Measurements from ENCODE around the gene RANBP10. TPM values are rescaled to one million over a fixed set of nuclear protein-coding genes. Genes with fewer than 3 reads are reported as not detected.

The RANBP10 gene
- total RNA-seq, 4 donors from 2014 or later: 15.0 to 24.6 (median 17.9) TPM

DNA sequence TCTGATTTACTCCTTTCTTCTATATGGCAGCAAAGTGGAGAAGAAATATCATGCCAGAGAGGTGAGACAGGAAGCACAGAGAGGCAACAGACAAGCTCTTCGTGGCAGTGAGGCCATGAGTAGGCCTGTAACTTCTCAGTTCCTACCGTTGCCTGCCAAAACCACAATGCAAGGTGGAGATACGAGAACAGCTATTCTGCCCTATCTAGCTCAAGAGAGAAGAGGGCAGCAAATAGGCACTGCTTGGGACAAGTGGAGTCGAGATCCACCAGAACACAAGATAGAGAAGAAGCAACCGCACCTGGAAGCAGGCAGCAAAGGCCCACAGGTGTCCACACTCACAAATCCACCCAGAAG lies 24.8 kb downstream of the RANBP10 start:
- H3K4me3 ChIP-seq (ENCODE audit: low read depth, poor library complexity, severe bottlenecking): no peak overlapping the region
- intact Hi-C loops (cut with DNase I; ENCODE audit: low total_unique reads): no loop called here
- no peak for DNase-seq (ENCODE audit: low spot score in 2 of 2)
- WGBS, 2 donors: 61 to 86% methylated on average over 5 of the region's 5 CpGs
- TF ChIP-seq, protein P1, sequence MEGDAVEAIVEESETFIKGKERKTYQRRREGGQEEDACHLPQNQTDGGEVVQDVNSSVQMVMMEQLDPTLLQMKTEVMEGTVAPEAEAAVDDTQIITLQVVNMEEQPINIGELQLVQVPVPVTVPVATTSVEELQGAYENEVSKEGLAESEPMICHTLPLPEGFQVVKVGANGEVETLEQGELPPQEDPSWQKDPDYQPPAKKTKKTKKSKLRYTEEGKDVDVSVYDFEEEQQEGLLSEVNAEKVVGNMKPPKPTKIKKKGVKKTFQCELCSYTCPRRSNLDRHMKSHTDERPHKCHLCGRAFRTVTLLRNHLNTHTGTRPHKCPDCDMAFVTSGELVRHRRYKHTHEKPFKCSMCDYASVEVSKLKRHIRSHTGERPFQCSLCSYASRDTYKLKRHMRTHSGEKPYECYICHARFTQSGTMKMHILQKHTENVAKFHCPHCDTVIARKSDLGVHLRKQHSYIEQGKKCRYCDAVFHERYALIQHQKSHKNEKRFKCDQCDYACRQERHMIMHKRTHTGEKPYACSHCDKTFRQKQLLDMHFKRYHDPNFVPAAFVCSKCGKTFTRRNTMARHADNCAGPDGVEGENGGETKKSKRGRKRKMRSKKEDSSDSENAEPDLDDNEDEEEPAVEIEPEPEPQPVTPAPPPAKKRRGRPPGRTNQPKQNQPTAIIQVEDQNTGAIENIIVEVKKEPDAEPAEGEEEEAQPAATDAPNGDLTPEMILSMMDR (IDR thresholded peaks at IDR 0.05): no peak
- TF ChIP-seq POLR2A (IDR thresholded peaks at IDR 0.05): no peak

DNA sequence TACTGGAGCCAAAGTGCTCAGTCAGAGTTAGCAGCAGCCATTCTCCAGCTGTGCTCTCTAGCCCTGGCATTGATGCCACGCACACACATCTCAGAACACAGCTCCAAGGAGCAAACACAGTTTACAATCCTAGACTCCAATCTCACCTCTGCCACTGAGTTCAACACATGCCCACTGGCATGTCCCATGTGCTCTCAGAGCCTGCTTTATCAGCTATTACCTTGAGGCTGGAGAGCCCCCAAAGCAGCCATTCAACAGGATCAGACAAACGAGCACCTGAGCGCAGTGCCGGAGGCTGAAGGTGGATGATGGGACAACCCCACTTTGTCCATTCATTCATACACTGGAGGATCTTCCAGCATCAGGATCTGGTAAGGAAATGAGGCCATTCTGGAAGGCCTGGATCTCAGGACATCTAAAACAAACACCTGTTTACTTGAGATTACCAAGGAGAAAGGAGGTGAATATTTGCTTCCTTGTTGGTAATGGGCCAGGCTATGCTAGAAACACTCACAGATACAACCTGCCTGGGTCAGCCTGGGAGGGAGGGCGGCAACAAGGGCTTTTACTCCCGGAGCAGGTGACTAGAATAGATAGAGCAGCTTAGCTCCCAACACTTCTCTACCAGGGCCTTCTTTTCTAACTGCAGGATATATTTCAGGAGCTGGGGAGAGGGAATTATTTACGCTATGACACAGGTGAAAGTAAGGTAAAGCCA lies 25.4 kb downstream of the RANBP10 start:
- intact Hi-C loops (cut with DNase I; ENCODE audit: low total_unique reads): no loop called here
- WGBS, 2 donors: 84 to 85% methylated on average over 7 of the region's 7 CpGs
- no peak for TF ChIP-seq POLR2A (IDR thresholded peaks at IDR 0.05)
- TF ChIP-seq, protein P1 (IDR thresholded peaks at IDR 0.05): no peak
- DNase-seq (ENCODE audit: low spot score in 2 of 2): no peak
- no peak overlapping the region for H3K4me3 ChIP-seq (ENCODE audit: low read depth, poor library complexity, severe bottlenecking)

DNA sequence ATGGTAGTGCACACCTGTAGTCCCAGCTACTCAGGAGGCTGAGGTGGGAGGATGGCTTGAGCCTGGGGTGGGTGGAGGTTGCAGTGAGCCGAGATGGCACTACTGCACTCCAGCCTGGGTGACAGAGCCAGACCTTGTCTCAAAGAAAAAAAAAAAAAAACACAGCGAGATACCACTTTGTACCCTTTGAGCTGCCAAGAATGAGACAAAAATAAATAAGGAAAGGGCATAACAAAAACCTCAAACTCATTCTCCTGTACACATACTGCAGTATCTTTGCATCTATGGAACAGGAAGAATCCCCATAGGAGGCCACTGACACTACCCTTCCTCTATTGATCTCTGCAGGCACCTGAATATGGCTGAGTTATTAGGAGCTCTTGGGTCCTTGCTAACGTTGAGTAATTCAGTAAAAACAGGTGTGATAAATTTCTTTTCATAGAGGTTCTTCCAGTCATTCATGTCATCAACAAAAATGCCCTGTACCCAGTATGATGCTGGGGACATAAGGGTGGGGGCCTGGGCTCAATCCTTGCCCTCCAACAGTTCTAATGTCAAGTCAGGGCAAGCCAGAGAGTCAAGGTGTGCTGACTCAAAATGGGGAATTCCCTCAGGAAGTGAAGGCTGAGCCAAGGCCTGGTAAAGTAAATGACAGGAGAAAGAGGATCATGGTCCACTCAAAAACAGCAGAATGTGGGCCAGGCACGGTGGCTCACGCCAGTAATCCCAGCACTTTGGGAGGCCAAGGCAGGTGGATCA lies 26.9 kb downstream of the RANBP10 start:
- no peak for DNase-seq (ENCODE audit: low spot score in 2 of 2)
- no peak overlapping the region for H3K4me3 ChIP-seq (ENCODE audit: low read depth, poor library complexity, severe bottlenecking)
- intact Hi-C loops (cut with DNase I; ENCODE audit: low total_unique reads): no loop called here
- TF ChIP-seq, protein P1 (IDR thresholded peaks at IDR 0.05): no peak
- TF ChIP-seq POLR2A (IDR thresholded peaks at IDR 0.05): no peak
- WGBS, 2 donors: 57 to 64% methylated on average over 5 of the region's 5 CpGs

DNA sequence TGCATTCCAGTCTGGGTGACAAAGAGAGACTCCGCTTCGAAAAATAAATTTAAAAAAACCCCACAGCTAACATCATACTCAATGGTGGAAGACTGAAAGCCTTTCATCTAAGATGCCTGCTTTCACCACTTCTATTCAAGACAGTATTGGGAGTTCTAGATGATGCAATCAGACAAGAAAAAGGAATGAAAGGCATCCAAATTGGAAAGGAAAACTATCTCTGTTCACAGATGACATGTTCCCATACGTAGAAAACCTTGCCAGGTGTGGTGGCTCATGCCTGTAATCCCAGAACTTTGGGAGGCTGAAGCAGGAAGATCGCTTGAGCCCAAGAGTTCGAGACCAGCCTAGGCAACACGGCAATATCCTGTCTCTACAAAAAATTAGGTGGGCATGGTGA lies 31.1 kb downstream of the RANBP10 start:
- intact Hi-C loops (cut with DNase I; ENCODE audit: low total_unique reads): no loop called here
- H3K4me3 ChIP-seq (ENCODE audit: low read depth, poor library complexity, severe bottlenecking): no peak overlapping the region
- TF ChIP-seq, protein P1 (IDR thresholded peaks at IDR 0.05): no peak
- no peak for TF ChIP-seq POLR2A (IDR thresholded peaks at IDR 0.05)
- DNase-seq (ENCODE audit: low spot score in 2 of 2): no peak
- 93 to 95% methylated on average over 6 of the region's 6 CpGs for WGBS, 2 donors

DNA sequence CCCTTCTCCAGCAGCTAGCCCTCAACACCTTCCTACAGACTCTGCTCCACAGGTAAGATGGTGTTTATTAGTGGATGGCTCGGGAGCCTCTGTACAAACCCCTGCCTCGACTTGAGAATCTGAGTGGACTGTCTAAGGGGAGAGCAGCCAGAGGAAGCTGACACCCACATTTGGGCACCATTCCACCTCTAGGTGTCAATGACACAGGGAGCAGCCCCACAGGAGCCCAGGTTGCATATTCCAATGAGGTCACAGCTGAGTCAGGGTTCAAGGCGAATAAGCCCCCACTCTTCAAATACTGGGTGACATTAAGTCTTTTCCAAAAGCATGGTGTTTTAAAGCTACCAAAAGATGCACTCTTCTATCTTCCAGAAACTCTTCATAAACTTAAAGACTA lies 31.9 kb downstream of the RANBP10 start:
- no peak overlapping the region for H3K4me3 ChIP-seq (ENCODE audit: low read depth, poor library complexity, severe bottlenecking)
- WGBS, 2 donors: 88 to 93% methylated on average over 3 of the region's 3 CpGs
- intact Hi-C loops (cut with DNase I; ENCODE audit: low total_unique reads): no loop called here
- TF ChIP-seq, protein P1 (IDR thresholded peaks at IDR 0.05): no peak
- TF ChIP-seq POLR2A (IDR thresholded peaks at IDR 0.05): no peak
- no peak for DNase-seq (ENCODE audit: low spot score in 2 of 2)
